ENCODE results near the gene CYP4F3. TPM values are rescaled to one million over a fixed set of nuclear protein-coding genes. Genes with fewer than 3 reads are reported as not detected.

CYP4F3 gene
- total RNA-seq, 1 donor from 2014 or later, result not detected

GRCh38 chr19:15621801-15622200 lies 18.9 kb upstream of the CYP4F3 start:
- TF ChIP-seq CTCF (conservative IDR thresholded peaks at IDR 0.05; ENCODE audit: low read depth, low read length), result no peak
- DNase-seq (ENCODE audit: low read depth), result no peak
- no peak overlapping the region for H3K4me3 ChIP-seq (ENCODE audit: low read depth, low read length)

- no peak for TF ChIP-seq CTCF (conservative IDR thresholded peaks at IDR 0.05; ENCODE audit: low read depth, low read length)
- H3K4me3 ChIP-seq (ENCODE audit: low read depth, low read length), result no peak overlapping the region
- no peak for DNase-seq (ENCODE audit: low read depth)
Measured at GRCh38 chr19:15622991-15623390, 17.7 kb upstream of the CYP4F3 start.

GRCh38 chr19:15623711-15624318 lies 16.9 kb upstream of the CYP4F3 start:
- TF ChIP-seq CTCF (conservative IDR thresholded peaks at IDR 0.05; ENCODE audit: low read depth, low read length), result no peak
- no peak for DNase-seq (ENCODE audit: low read depth)
- no peak overlapping the region for H3K4me3 ChIP-seq (ENCODE audit: low read depth, low read length)

- no peak for TF ChIP-seq CTCF (conservative IDR thresholded peaks at IDR 0.05; ENCODE audit: low read depth, low read length)
- H3K4me3 ChIP-seq (ENCODE audit: low read depth, low read length), result no peak overlapping the region
Measured at GRCh38 chr19:15628236-15629002, 12.3 kb upstream of the CYP4F3 start.

GRCh38 chr19:15629003-15629880 lies 11.5 kb upstream of the CYP4F3 start:
- TF ChIP-seq CTCF (conservative IDR thresholded peaks at IDR 0.05; ENCODE audit: low read depth, low read length), result peak; percentile 95
- no peak for DNase-seq (ENCODE audit: low read depth)
- H3K4me3 ChIP-seq (ENCODE audit: low read depth, low read length), result no peak overlapping the region

More at GRCh38 chr19:15628236-15629002, 12.3 kb upstream of the CYP4F3 start:
- DNase-seq (ENCODE audit: low read depth), result no peak

- peak; percentile 36 for TF ChIP-seq CTCF (conservative IDR thresholded peaks at IDR 0.05; ENCODE audit: low read depth, low read length)
- no peak overlapping the region for H3K4me3 ChIP-seq (ENCODE audit: low read depth, low read length)
- DNase-seq (ENCODE audit: low read depth), result no peak
Measured at GRCh38 chr19:15631817-15632216, 8.9 kb upstream of the CYP4F3 start.
